ENCODE results near the gene EIF4A3. TPM values are rescaled to one million over a fixed set of nuclear protein-coding genes. Genes with fewer than 3 reads are reported as not detected.

Gene EIF4A3
- total RNA-seq, 1 donor from 2014 or later: 176 TPM

GRCh38 chr17:80122926-80123505 is 23.9 kb downstream of the EIF4A3 start:
- Histone ChIP-seq H3K27me3 (ENCODE audit: control insufficient read depth, insufficient read depth, low read length) (no peaks in the 10 kb centered on the region), H3K4me3 (ENCODE audit: low read depth, low read length) (no peak overlapping the region), H3K36me3 (ENCODE audit: control insufficient read depth, insufficient read depth, low read length) (no peaks in the 10 kb centered on the region)
- DNase-seq (ENCODE audit: low read depth) (no peak), FAIRE-seq (no peak)
- TF ChIP-seq, protein P1, sequence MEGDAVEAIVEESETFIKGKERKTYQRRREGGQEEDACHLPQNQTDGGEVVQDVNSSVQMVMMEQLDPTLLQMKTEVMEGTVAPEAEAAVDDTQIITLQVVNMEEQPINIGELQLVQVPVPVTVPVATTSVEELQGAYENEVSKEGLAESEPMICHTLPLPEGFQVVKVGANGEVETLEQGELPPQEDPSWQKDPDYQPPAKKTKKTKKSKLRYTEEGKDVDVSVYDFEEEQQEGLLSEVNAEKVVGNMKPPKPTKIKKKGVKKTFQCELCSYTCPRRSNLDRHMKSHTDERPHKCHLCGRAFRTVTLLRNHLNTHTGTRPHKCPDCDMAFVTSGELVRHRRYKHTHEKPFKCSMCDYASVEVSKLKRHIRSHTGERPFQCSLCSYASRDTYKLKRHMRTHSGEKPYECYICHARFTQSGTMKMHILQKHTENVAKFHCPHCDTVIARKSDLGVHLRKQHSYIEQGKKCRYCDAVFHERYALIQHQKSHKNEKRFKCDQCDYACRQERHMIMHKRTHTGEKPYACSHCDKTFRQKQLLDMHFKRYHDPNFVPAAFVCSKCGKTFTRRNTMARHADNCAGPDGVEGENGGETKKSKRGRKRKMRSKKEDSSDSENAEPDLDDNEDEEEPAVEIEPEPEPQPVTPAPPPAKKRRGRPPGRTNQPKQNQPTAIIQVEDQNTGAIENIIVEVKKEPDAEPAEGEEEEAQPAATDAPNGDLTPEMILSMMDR (IDR thresholded peaks at IDR 0.05; ENCODE audit: insufficient read depth, low read length, severe bottlenecking): no peak

- TF ChIP-seq, protein P1 (IDR thresholded peaks at IDR 0.05; ENCODE audit: insufficient read depth, low read length, severe bottlenecking): no peak
- DNase-seq (ENCODE audit: low read depth): no peak
- H3K36me3 ChIP-seq (ENCODE audit: control insufficient read depth, insufficient read depth, low read length): no peaks in the 10 kb centered on the region
- H3K27me3 ChIP-seq (ENCODE audit: control insufficient read depth, insufficient read depth, low read length): no peaks in the 10 kb centered on the region
- no peak for FAIRE-seq
- H3K4me3 ChIP-seq (ENCODE audit: low read depth, low read length): no peak overlapping the region
These were observed 24.8 kb downstream of the EIF4A3 start for GRCh38 chr17:80122026-80122575.

GRCh38 chr17:80119839-80120238 is 27.1 kb downstream of the EIF4A3 start:
- Histone ChIP-seq H3K4me3 (ENCODE audit: low read depth, low read length) (no peak overlapping the region), H3K27me3 (ENCODE audit: control insufficient read depth, insufficient read depth, low read length) (no peaks in the 10 kb centered on the region), H3K36me3 (ENCODE audit: control insufficient read depth, insufficient read depth, low read length) (no peaks in the 10 kb centered on the region)
- TF ChIP-seq, protein P1 (IDR thresholded peaks at IDR 0.05; ENCODE audit: insufficient read depth, low read length, severe bottlenecking): no peak
- no peak for DNase-seq (ENCODE audit: low read depth)
- no peak for FAIRE-seq

- no peaks in the 10 kb centered on the region for H3K27me3 ChIP-seq (ENCODE audit: control insufficient read depth, insufficient read depth, low read length)
- FAIRE-seq (no peak), DNase-seq (ENCODE audit: low read depth) (no peak)
- no peak overlapping the region for H3K4me3 ChIP-seq (ENCODE audit: low read depth, low read length)
- no peaks in the 10 kb centered on the region for H3K36me3 ChIP-seq (ENCODE audit: control insufficient read depth, insufficient read depth, low read length)
- TF ChIP-seq, protein P1 (IDR thresholded peaks at IDR 0.05; ENCODE audit: insufficient read depth, low read length, severe bottlenecking): no peak
These were observed 27.6 kb downstream of the EIF4A3 start for GRCh38 chr17:80119271-80119791.

- FAIRE-seq: no peak
- H3K36me3 ChIP-seq (ENCODE audit: control insufficient read depth, insufficient read depth, low read length): no peaks in the 10 kb centered on the region
- TF ChIP-seq, protein P1 (IDR thresholded peaks at IDR 0.05; ENCODE audit: insufficient read depth, low read length, severe bottlenecking): no peak
- H3K4me3 ChIP-seq (ENCODE audit: low read depth, low read length): no peak overlapping the region
- H3K27me3 ChIP-seq (ENCODE audit: control insufficient read depth, insufficient read depth, low read length): no peaks in the 10 kb centered on the region
- DNase-seq (ENCODE audit: low read depth): no peak
These were observed 28.2 kb downstream of the EIF4A3 start for GRCh38 chr17:80118601-80119270.
